NK-92 (cell line): Measurements from ENCODE around the gene TAF4B.
"Not testable (repeated sequence)": the region's sequence is repeated elsewhere in the genome, so short reads cannot be mapped to it uniquely, and the experiment has no call there.

Experiments
- DNase-seq: peaks from one replicate; lab custom pipeline; 2025; ENCODE audit not compliant: unreplicated experiment; lab: John Stamatoyannopoulos, UW

TAF4B gene

GRCh38 chr18:26370037-26370436, 143.8 kb downstream of the TAF4B start:
- DNase-seq = no peak

- no peak for DNase-seq
Measured at GRCh38 chr18:26376105-26376504, 149.9 kb downstream of the TAF4B start.

DNA sequence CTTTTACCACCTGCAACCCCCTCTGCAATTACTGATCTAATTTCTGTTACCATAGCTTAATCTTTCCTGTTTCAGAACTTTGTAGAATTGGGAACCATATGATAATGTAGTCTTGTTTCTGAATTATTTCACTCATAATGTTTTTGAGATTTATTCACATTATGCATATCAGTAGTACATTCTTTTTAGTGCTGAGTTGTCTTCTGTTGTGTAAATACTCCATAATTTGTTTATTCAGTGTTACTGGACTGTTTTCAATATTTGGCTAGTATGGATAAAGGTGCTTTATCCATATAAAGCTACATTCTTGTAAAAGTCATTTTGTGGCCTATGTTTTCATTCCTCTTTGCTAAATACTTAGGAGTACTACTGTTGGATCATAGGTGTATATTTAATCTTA, 152.5 kb downstream of the TAF4B start:
- DNase-seq = no peak

- not testable (repeated sequence) for DNase-seq
Measured at GRCh38 chr18:26381555-26381954, 155.3 kb downstream of the TAF4B start.

DNA sequence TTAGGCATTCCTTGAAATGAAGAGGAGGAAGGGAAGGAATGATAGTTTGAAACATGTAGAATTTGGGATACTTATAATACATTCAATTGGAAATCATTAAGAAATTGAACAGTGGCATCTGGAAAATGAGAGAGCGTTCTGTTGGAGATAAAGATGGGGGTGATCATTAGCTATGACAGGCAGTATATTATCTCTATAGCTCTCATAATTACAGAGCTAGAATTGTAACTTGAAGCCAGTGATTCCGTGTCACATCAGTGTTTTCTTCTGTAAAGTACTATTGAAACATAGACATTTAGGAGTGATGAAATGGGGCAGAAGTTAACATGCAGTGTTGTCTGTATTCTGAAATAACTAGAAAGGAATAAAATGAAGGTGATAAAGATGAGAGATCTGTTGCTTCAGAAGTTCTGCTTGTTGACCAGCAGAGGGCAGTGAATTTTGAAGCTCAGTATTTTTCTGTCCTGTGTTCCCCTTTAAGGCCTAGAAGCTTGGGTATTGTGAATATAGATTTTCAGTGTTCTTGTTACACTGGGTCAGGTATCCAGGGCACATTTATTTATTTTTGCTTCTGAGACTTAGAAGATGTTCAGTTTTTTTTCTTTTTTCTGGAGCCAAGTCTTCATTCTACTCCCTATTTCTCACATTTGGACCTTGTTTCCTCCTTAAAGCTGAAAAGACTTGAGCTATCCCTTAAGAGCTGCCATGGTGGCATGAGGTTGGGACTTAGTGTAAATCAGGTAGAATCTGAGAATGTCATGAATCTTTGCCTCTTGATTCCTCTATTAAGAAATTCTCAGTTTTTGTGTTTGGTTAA, 157.4 kb downstream of the TAF4B start:
- DNase-seq = no peak

GRCh38 chr18:26386002-26386401, 159.8 kb downstream of the TAF4B start:
- no peak for DNase-seq

DNA sequence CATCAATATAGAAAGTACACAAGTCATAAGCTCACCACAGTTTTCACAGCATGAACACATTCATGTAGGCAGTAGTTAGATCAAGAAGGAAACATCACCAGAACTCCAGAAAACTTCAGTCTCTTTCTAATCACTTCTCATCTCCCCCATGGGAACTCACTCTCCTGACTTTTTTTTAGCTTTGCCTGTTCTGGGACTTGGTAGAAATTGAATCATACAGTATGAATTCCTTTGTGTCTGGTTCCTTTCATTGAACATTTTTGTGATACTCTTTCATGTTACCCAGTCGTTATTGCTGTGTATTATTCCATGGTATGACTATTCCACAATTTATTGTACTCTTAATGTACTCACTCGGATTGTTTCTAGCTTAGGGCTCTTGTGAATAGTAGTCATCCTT, 160.2 kb downstream of the TAF4B start:
- DNase-seq = no peak

DNA sequence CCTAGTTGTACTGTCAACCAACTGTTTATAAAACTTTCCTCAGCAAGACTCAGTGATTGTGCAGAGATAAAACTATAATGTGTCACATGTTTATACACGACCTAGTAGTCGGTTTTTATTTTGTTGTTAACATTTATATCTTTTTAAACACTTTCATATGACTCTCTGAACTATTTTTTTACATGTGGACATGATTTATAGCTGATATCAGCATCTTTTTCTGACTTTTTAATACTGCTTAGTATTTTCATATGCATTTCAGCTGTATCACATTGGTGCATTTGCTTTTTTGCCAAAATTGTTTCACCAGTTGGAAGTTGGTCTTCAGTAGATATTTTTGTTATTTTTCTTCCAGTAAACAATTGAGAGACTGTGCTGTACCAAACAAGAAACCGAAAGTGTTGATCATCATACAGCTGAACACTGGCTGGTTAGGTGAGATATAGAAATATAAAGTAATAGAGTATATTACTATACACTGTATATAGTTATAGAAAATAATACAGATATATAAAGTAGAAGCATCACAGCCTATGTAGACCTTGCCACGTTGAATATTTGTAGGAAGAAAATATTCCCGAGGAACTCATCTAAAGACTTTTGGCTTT, 167.9 kb downstream of the TAF4B start:
- no peak for DNase-seq

DNA sequence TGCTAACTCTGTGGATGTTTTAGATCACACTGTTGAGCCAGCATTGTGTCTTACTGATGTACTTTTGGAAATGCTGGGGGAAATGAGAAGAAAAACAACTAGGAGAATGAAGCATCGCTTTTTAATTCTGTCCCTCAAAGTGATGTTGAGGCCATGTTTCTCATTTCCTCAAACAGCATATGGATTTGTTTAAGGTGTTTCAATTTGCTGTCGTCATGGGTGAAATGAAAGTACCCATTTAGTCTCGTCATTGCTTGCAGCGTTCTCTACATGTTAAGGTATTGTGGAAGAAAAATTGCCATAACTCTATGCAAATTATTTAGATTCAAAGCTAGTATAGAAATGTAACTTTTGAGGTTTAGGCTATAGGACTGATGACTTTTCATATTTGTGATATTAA, 170.8 kb downstream of the TAF4B start:
- DNase-seq = no peak

DNA sequence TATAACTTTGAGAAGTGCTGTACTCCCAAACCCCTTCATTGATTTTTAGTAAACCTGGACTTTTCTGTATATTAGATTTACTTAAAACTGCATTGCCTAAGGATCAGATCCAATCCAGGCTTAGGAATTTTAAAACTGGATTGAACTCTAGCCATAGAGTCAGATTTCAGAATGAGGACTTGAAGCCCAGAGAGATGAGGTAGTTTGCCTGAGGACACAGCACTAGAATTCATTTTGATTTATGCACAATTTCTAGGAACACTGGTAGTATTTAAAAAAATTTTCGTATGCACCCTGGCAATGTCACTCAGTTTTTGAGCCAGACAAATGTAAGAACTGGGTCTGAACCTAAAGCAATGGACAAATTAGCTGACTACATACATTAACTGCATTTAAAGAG, 177.2 kb downstream of the TAF4B start:
- no peak for DNase-seq

DNA sequence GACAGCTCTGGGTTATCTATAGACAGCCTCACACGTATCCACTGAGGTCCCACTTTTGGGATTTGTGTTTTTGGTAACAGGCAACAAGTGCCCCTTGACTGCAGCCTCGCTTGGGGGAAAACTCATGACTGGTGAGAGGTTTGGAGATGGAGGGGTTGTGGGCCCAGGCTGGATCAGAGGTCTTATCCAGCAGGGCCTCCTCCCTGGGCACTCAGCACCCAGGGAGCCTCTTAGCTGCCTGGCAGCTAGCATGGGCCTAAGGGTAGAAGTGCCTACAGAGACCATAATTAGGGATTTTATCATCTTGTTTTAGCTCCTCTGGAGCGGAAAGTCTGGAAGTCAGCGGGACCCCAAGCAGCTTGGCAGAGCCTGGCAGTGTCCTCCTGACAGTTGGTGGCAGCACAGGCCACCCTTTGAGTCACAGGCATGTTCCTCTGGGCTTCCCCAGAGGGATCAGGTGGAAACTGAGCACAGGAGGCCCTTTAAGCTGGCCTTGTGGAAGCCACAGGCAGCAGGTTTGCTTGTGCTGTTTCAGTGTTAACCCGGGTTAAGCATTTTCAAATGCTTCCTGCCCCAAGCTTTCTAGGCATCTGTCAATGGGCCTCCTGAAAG, 179.1 kb downstream of the TAF4B start:
- no peak for DNase-seq

DNA sequence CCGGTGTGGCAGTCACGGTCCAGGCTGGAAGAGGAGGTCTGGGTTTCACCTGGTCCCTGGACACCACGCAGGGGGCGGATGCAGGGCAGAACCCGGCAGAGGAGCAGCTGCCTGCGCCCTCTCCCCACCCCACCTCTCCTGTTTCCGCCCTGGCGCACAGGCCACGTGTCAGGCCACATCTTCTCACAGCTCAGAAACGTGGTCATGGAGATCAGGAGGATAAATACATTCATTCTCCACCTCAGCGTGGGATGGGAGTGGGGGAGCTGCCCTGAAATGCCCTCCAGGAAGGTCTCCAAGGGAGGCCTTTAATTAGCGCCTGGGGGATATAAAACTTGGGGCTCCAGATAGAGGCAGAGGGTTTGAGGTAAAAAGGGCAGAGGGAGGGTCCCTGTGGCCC, 180.1 kb downstream of the TAF4B start:
- no peak for DNase-seq

DNA sequence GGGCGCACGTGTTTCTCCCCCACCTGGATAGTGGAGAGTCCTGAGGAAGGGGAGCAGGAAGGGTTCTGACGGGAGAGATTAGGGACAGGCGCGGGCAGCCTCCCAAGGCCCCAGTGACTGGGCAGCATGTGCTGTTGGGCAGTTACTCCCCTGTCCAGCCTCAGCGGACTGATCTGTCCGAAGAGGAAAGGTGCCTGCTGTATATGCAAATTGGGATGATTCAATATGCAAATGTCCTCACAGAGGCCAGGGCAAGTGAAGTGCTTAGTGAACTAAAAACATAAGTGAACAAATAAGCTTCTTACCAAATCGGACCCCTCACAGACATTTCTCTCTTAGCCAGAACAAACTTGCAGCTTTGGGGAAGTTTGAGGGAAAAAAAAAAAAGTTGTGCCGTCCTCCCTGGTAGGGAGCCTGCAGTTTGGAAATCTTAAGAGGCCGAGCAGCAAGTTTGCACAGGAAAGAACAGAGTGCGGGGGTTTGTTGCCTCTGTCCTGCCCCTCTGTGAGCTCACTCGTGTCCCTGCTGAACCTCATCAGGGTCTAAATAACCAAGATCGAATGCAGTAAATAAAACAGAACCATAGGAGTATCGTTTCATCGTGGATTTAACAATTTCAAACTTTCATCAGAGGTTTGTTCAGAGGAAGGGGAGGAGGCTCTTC, 180.7 kb downstream of the TAF4B start:
- no peak for DNase-seq

- no peak for DNase-seq
Measured at GRCh38 chr18:26407736-26408601, 181.7 kb downstream of the TAF4B start.

DNA sequence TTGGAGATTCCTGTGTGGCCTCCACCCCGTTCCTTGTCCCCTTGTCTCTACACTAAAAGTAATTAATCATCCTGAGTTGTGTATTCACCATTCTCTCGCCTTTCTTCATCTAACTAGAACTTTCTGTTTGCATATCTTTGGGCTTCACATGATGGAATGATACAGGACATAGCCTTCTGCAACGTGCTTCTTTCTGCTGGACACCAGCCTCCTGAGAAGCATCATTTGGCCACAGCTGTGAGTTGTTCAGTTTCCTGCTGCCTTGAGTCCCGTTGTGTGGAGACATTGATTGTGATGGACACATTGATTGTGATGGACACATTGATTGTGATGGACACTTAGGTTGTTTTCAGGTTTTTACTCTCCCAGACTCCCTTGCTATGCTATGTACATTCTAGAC, 182.8 kb downstream of the TAF4B start:
- no peak for DNase-seq

DNA sequence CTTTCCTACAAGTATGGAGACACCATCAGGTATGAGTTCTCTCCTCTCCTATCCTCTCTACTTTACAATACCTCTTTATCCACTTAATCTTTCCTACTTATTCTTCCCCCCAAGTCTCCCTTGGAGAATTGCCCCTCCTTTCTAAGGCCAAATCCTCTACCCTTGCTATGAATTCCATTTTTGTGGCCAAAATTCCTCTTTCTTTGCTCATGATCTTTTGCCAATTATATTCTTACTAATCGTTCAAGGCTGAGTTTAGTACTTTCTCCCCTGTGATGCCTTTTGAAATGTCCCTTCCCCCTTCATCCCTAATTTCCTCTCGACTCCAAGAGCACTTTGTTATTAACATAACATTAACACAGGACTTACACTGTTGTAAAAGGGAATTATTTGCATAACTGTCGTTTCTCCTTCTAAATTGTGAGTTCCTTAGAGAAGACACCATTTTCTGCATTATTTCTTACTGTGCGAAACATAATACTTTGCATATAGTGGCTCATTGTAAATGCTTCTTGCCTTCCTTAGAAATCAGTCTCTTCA, 188.7 kb downstream of the TAF4B start:
- DNase-seq = no peak

DNA sequence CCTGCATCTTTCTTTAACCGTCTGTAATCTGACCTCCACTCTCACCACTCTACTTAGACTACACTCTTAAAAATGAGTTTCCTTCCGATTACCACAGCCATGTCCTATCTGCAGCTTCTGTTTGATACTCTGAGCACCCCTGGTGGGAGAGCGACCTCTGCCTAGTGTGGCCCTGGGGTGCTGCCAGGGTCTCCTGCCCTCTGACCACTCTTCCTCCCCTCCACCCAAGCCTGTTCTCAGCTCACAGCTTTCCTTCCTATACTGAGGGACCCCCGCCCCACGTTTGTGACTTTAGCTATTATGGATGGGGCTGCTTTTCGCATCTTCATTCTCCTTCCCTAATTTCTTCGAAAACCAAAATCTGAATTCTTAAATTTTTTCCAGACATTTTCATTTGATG, 189.4 kb downstream of the TAF4B start:
- no peak for DNase-seq

GRCh38 chr18:26416652-26417150, 190.5 kb downstream of the TAF4B start:
- no peak for DNase-seq

GRCh38 chr18:26417190-26417589, 190.9 kb downstream of the TAF4B start:
- no peak for DNase-seq

DNA sequence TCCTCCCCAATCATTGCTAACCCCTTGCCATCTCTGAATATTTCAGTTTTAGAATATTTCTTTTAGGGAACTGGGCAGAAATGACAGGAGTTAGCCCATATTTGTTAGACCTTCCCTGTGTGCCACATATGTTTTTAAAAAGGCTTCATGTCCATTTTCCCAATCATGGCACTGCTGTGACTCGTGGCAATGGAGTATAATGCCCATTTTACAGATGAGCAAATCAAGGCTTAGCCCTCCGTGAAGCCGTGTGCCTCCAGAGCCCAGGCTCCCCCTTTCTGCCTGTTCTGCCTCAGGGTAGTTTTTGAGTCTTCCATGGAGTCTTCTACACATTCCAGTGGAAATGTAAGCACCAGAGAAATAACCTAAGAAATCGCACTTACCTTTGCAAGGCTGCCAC, 192.0 kb downstream of the TAF4B start:
- DNase-seq = no peak
